ENCODE results near the gene SPTB. TPM values are rescaled to one million over a fixed set of nuclear protein-coding genes. Genes with fewer than 3 reads are reported as not detected.

SPTB gene
- total and polyA plus RNA-seq, 10 of the 15 experiments (the other 5 are each of a cell fraction or from before 2014, with no cell fraction given) = under 0.01 to 0.04 (median 0.02) TPM; not detected in 4

- H4K20me1 ChIP-seq (ENCODE audit: control insufficient read depth, insufficient read depth) = no peaks in the 10 kb centered on the region; the same call in 1 of the 2 replicates
- H3K36me3 ChIP-seq (ENCODE audit: control insufficient read depth in 2 of 2, insufficient read depth in 2 of 2, low read length in 1 of 2) = no peaks in the 10 kb centered on the region
- H3K9me3 ChIP-seq (replicated peaks; ENCODE audit: control insufficient read depth, insufficient read depth, low read length) = no peaks in the 10 kb centered on the region
- BruUV-seq (replicated peaks) = no TSS peak
- no peak overlapping the region for H3K4me2 ChIP-seq (ENCODE audit: control insufficient read depth, insufficient read depth)
- no peak overlapping the region for H2AFZ ChIP-seq (ENCODE audit: control insufficient read depth, low read depth, low read length)
- no peak for ATAC-seq
- peaks cover 0 to 3% of the 10 kb centered on the region in 2 experiments; a peak in 3 of 4 replicates for H3K27me3 ChIP-seq (replicated peaks in 1 of 2; ENCODE audit: control insufficient read depth in 2 of 2, insufficient read depth in 2 of 2, low read length in 1 of 2)
- H3K4me3 ChIP-seq = no peak overlapping the region
- in situ Hi-C loops (cut with MboI) = no loop called here
- H3K27ac ChIP-seq (ENCODE audit: control insufficient read depth, insufficient read depth) = no peak overlapping the region
- H3K9ac ChIP-seq (ENCODE audit: control insufficient read depth, insufficient read depth, low read length) = no peak overlapping the region
- H3K4me1 ChIP-seq (ENCODE audit: control insufficient read depth, insufficient read depth, low read length) = no peaks in the 10 kb centered on the region
- no peak for FAIRE-seq
- no peaks in the 10 kb centered on the region for H3K79me2 ChIP-seq (ENCODE audit: control insufficient read depth, insufficient read depth, low read length)
- ChIA-PET CTCF (interaction anchor here (1.2 to 3.3 kb wide), 4 partner anchors 14 to 135 kb away, joined by 3 to 18 read pairs (median 8); no protein-coding TSS in a partner anchor), POLR2A (no interaction called here), SMC1A (ENCODE audit: uncharacterized antibody, unreplicated experiment) (interaction anchor here (0.9 to 1.4 kb wide), 3 partner anchors 79 to 86 kb away, joined by 3 to 5 read pairs (median 4); no protein-coding TSS in a partner anchor), RAD21 (ENCODE audit: unreplicated experiment) (interaction anchor here (1.9 kb wide), 1 partner anchor 134 kb away, joined by 11 read pairs; no protein-coding TSS in a partner anchor)
- DNase-seq (ENCODE audit: low read depth, low spot score) = no peak
- 0% methylated on average over 3 of the region's 3 CpGs for whole genome bisulfite sequencing (ENCODE audit: insufficient coverage, insufficient replicate concordance, low lambda C conversion rate, missing lambda C conversion rate)
- intact Hi-C loops (cut with micrococcal nuclease; ENCODE audit: unreplicated experiment) = no loop called here
- TF ChIP-seq RAD51 (IDR thresholded peaks at IDR 0.05) (no peak), ZSCAN29 (IDR thresholded peaks at IDR 0.05) (no peak), MTA2 (IDR thresholded peaks at IDR 0.05; ENCODE audit: low read depth) (no peak), NFYB (IDR thresholded peaks at IDR 0.05; ENCODE audit: insufficient read depth, low read depth, low read length) (no peak), CREB1 (IDR thresholded peaks at IDR 0.05; ENCODE audit: low read depth) (no peak), HDGF (IDR thresholded peaks at IDR 0.05) (no peak), SMAD5 (IDR thresholded peaks at IDR 0.05; ENCODE audit: low read depth) (no peak), CUX1 (IDR thresholded peaks at IDR 0.05; ENCODE audit: insufficient replicate concordance, low read depth, low read length) (no peak), SIN3A (IDR thresholded peaks at IDR 0.05; ENCODE audit: low read depth, low read length) (no peak), ZBTB33 (IDR thresholded peaks at IDR 0.05) (no peak), BCL3 (IDR thresholded peaks at IDR 0.05; ENCODE audit: borderline replicate concordance, insufficient read depth, low read depth, low read length, poor library complexity, severe bottlenecking) (no peak), CHD2 (IDR thresholded peaks at IDR 0.05; ENCODE audit: borderline replicate concordance, low read depth, low read length) (no peak), RB1 (IDR thresholded peaks at IDR 0.05; ENCODE audit: borderline replicate concordance) (no peak)
- TF ChIP-seq, protein P1, sequence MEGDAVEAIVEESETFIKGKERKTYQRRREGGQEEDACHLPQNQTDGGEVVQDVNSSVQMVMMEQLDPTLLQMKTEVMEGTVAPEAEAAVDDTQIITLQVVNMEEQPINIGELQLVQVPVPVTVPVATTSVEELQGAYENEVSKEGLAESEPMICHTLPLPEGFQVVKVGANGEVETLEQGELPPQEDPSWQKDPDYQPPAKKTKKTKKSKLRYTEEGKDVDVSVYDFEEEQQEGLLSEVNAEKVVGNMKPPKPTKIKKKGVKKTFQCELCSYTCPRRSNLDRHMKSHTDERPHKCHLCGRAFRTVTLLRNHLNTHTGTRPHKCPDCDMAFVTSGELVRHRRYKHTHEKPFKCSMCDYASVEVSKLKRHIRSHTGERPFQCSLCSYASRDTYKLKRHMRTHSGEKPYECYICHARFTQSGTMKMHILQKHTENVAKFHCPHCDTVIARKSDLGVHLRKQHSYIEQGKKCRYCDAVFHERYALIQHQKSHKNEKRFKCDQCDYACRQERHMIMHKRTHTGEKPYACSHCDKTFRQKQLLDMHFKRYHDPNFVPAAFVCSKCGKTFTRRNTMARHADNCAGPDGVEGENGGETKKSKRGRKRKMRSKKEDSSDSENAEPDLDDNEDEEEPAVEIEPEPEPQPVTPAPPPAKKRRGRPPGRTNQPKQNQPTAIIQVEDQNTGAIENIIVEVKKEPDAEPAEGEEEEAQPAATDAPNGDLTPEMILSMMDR (IDR thresholded peaks at IDR 0.05 in 2 of 3, conservative IDR thresholded peaks at IDR 0.05 in 1 of 3; ENCODE audit: control insufficient read depth in 2 of 3, extremely low read depth in 1 of 3, insufficient read depth in 1 of 3, low read depth in 3 of 3, low read length in 3 of 3) = no peak
Observed at GRCh38 chr14:64758025-64758521, 121.6 kb downstream of the SPTB start.
